HepG2 (cell line): ENCODE results near the gene DNAH8.

Experiments
- CTCF ChIP-seq: sonication (generic); formaldehyde crosslinking; IDR thresholded peaks from 2 replicates; pipeline ENCODE4 v1.5.0; 2020; ENCODE audit warnings: mild to moderate bottlenecking, missing genetic modification reagents, moderate library complexity
- LCORL ChIP-seq, 2 experiments: fragments of 450-650 bp in 1 of 2; sonication (generic) in 1 of 2; formaldehyde crosslinking in 1 of 2; IDR thresholded peaks; 2 replicates each; pipeline versions ENCODE4 v1.5.0 to v1.6.1; 2017 to 2020; ENCODE audit warnings: antibody characterized with exemption in 1 of 2, missing genetic modification reagents in 1 of 2
- POLR2A ChIP-seq, 2 experiments: IDR thresholded peaks; 2 replicates each; pipeline ENCODE4 v1.6.1; 2011; ENCODE audit warnings: low read depth in 2 of 2, low read length in 2 of 2, mild to moderate bottlenecking in 1 of 2, moderate library complexity in 1 of 2; ENCODE audit not compliant: insufficient read depth in 1 of 2
- TOE1 ChIP-seq: sonication (generic); formaldehyde crosslinking; IDR thresholded peaks from 2 replicates; pipeline ENCODE4 v1.4.0; 2020; ENCODE audit warnings: mild to moderate bottlenecking, missing genetic modification reagents
- USF2 ChIP-seq, 2 experiments: sonication (generic) in 1 of 2; formaldehyde crosslinking in 1 of 2; IDR thresholded peaks; 2 replicates each; pipeline versions ENCODE4 v1.5.1 to v1.6.1; 2011 to 2020; ENCODE audit warnings: borderline replicate concordance in 1 of 2, low read depth in 1 of 2, low read length in 1 of 2, mild to moderate bottlenecking in 1 of 2, missing genetic modification reagents in 1 of 2, moderate library complexity in 1 of 2

GRCh38 chr6:38907264-38907663 is 192.2 kb downstream of the DNAH8 start:
- no peak for TF ChIP-seq USF2 (IDR thresholded peaks at IDR 0.05; ENCODE audit: low read depth, low read length)
- no peak for TF ChIP-seq USF2 (CRISPR knock-in tag; IDR thresholded peaks at IDR 0.05; ENCODE audit: borderline replicate concordance)
- TF ChIP-seq LCORL (IDR thresholded peaks at IDR 0.05), result no peak
- no peak for TF ChIP-seq LCORL (CRISPR knock-in tag; IDR thresholded peaks at IDR 0.05)
- no peak for TF ChIP-seq TOE1 (CRISPR knock-in tag)
- TF ChIP-seq CTCF (CRISPR knock-in tag), result no peak
- TF ChIP-seq POLR2A (IDR thresholded peaks at IDR 0.05; ENCODE audit: insufficient read depth in 1 of 2, low read depth in 2 of 2, low read length in 2 of 2), result no peak
